Gastrocnemius medialis (tissue), 4 donors: ENCODE measurements around the gene UPK1A.

Source experiments
- POLR2A ChIP-seq, 2 donors: fragments of 450-650 bp; IDR thresholded peaks; one replicate each; pipeline ENCODE4 v1.6.1; 2017; ENCODE audit warnings: antibody characterized with exemption in 2 of 2, mild to moderate bottlenecking in 2 of 2, moderate library complexity in 2 of 2
- TF ChIP-seq, protein P1 (sequence below), 5 experiments: fragments of 450-650 bp in 3 of 5; fragments of 200-600 bp in 2 of 5; sonication (generic) in 2 of 5; IDR thresholded peaks in 4 of 5; conservative IDR thresholded peaks in 1 of 5; 1 replicate in 4 of 5; 2 replicates in 1 of 5; pipeline ENCODE4 v1.5.1; 2016 to 2019; ENCODE audit warnings: antibody characterized with exemption in 5 of 5, mild to moderate bottlenecking in 3 of 5, moderate library complexity in 3 of 5

DNA sequence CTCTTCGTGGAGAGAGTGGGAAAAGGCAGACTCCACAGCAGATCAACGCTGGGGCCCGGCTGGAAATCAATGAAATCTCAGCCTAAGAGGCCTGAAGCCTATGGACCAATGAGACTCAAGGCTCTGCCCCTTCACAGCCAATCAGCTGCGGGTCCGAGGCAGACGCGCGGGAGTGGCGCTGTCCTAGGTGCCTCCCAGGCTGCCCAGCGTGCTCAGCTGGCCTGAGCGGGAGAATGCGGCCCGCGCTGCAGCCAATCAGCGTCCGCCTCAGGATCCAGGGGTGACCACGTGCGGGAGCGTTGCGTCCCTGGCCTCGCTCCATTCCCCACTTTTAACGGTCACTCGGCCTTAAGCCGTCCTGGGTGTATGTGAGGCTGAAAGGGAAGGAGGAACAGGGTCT is 37.9 kb downstream of the UPK1A start, which contains the start of gene ZBTB32:
- TF ChIP-seq, protein P1, sequence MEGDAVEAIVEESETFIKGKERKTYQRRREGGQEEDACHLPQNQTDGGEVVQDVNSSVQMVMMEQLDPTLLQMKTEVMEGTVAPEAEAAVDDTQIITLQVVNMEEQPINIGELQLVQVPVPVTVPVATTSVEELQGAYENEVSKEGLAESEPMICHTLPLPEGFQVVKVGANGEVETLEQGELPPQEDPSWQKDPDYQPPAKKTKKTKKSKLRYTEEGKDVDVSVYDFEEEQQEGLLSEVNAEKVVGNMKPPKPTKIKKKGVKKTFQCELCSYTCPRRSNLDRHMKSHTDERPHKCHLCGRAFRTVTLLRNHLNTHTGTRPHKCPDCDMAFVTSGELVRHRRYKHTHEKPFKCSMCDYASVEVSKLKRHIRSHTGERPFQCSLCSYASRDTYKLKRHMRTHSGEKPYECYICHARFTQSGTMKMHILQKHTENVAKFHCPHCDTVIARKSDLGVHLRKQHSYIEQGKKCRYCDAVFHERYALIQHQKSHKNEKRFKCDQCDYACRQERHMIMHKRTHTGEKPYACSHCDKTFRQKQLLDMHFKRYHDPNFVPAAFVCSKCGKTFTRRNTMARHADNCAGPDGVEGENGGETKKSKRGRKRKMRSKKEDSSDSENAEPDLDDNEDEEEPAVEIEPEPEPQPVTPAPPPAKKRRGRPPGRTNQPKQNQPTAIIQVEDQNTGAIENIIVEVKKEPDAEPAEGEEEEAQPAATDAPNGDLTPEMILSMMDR (IDR thresholded peaks at IDR 0.05 in 4 of 5, conservative IDR thresholded peaks at IDR 0.05 in 1 of 5): no peak
- no peak for TF ChIP-seq POLR2A (IDR thresholded peaks at IDR 0.05)
